Measurements from ENCODE around the gene FAM124B. TPM values are rescaled to one million over a fixed set of nuclear protein-coding genes. Genes with fewer than 3 reads are reported as not detected.

Gene FAM124B
- polyA plus RNA-seq, 3 donors: 1.8 to 2.1 (median 2.0) TPM

- intact Hi-C loops (cut with micrococcal nuclease): no loop called here
- Histone ChIP-seq H3K9ac (ENCODE audit: insufficient read depth, low read length, poor library complexity, severe bottlenecking) (no peak overlapping the region), H4K20me1 (ENCODE audit: insufficient read depth, low read length) (no peaks in the 10 kb centered on the region), H3K27me3 (ENCODE audit: control insufficient read depth in 2 of 2, insufficient read depth in 2 of 2, low read length in 2 of 2) (no peaks in the 10 kb centered on the region), H3K27ac (ENCODE audit: low read depth in 1 of 2, low read length in 2 of 2) (no peak overlapping the region), H3K79me2 (ENCODE audit: insufficient read depth, low read length) (no peaks in the 10 kb centered on the region), H3K36me3 (replicated peaks in 1 of 2; ENCODE audit: control insufficient read depth in 1 of 2, insufficient read depth in 2 of 2, low read length in 2 of 2) (no peaks in the 10 kb centered on the region), H2AFZ (ENCODE audit: insufficient read depth, low read depth, low read length, poor library complexity, severe bottlenecking) (no peak overlapping the region), H3K4me1 (ENCODE audit: control insufficient read depth in 1 of 2, insufficient read depth in 2 of 2, low read length in 2 of 2) (no peaks in the 10 kb centered on the region), H3K4me3 (replicated peaks in 1 of 3; ENCODE audit: low read depth in 2 of 3, low read length in 3 of 3) (no peak overlapping the region), H3K9me3 (replicated peaks in 1 of 2; ENCODE audit: control insufficient read depth in 1 of 2, insufficient read depth in 1 of 2, low read length in 2 of 2) (no peaks in the 10 kb centered on the region), H3K4me2 (replicated peaks; ENCODE audit: extremely low read depth, low read length, poor library complexity, severe bottlenecking) (no peak overlapping the region)
- H3K27ac Mint-ChIP-seq: no peak overlapping the region
- WGBS (ENCODE audit: insufficient coverage): no CpG with 5 or more reads among the region's 2 CpGs
- no peaks in the 10 kb centered on the region for H3K36me3 Mint-ChIP-seq
- TF ChIP-seq CTCF (IDR thresholded peaks at IDR 0.05): no peak
- H3K27me3 Mint-ChIP-seq (ENCODE audit: low read depth in 3 of 3): peaks cover 0 to 6% (median 5%) of the 10 kb centered on the region in 3 donors
- DNase-seq: no peak
- H3K9me3 Mint-ChIP-seq: no peaks in the 10 kb centered on the region
- H3K4me1 Mint-ChIP-seq: peaks cover 3% of the 10 kb centered on the region
- no peak overlapping the region for H3K4me3 Mint-ChIP-seq
Measured at GRCh38 chr2:224345492-224345891, 56.4 kb downstream of the FAM124B start.

- H3K27me3 Mint-ChIP-seq (ENCODE audit: low read depth in 3 of 3): peaks cover 0 to 2% (median 1%) of the 10 kb centered on the region in 3 donors
- peak overlapping the region in 1 of 7 donors; percentile 36 for H3K27ac Mint-ChIP-seq
- WGBS (ENCODE audit: insufficient coverage): 50% methylated on average over 2 of the region's 4 CpGs
- H3K9me3 ChIP-seq (replicated peaks in 1 of 2; ENCODE audit: control insufficient read depth in 1 of 2, insufficient read depth in 1 of 2, low read length in 2 of 2): no peaks in the 10 kb centered on the region
- H3K27me3 ChIP-seq (ENCODE audit: control insufficient read depth in 2 of 2, insufficient read depth in 2 of 2, low read length in 2 of 2): no peaks in the 10 kb centered on the region
- H3K4me2 ChIP-seq (replicated peaks; ENCODE audit: extremely low read depth, low read length, poor library complexity, severe bottlenecking): no peak overlapping the region
- H3K79me2 ChIP-seq (ENCODE audit: insufficient read depth, low read length): no peaks in the 10 kb centered on the region
- H3K9me3 Mint-ChIP-seq: peaks cover 0 to 3% (median 0%) of the 10 kb centered on the region in 7 donors
- no peaks in the 10 kb centered on the region for H3K4me1 ChIP-seq (ENCODE audit: control insufficient read depth in 1 of 2, insufficient read depth in 2 of 2, low read length in 2 of 2)
- intact Hi-C loops (cut with micrococcal nuclease): no loop called here
- no peak overlapping the region for H3K27ac ChIP-seq (ENCODE audit: low read depth in 1 of 2, low read length in 2 of 2)
- no peak for TF ChIP-seq CTCF (IDR thresholded peaks at IDR 0.05)
- H3K36me3 Mint-ChIP-seq: no peaks in the 10 kb centered on the region
- DNase-seq: no peak
- no peak overlapping the region for H3K4me3 ChIP-seq (replicated peaks in 1 of 3; ENCODE audit: low read depth in 2 of 3, low read length in 3 of 3)
- no peaks in the 10 kb centered on the region for H3K36me3 ChIP-seq (replicated peaks in 1 of 2; ENCODE audit: control insufficient read depth in 1 of 2, insufficient read depth in 2 of 2, low read length in 2 of 2)
- peaks cover 3% of the 10 kb centered on the region for H3K4me1 Mint-ChIP-seq
- no peak overlapping the region for H3K9ac ChIP-seq (ENCODE audit: insufficient read depth, low read length, poor library complexity, severe bottlenecking)
- H4K20me1 ChIP-seq (ENCODE audit: insufficient read depth, low read length): no peaks in the 10 kb centered on the region
- no peak overlapping the region for H2AFZ ChIP-seq (ENCODE audit: insufficient read depth, low read depth, low read length, poor library complexity, severe bottlenecking)
- H3K4me3 Mint-ChIP-seq: no peak overlapping the region
Measured at GRCh38 chr2:224343226-224343625, 58.7 kb downstream of the FAM124B start.
